Stimulated activated CD4-positive, alpha-beta T cell treated with anti-CD3 and anti-CD28 coated beads, Interleukin-4, amount 100 ng/mL, for 48 hours (primary cell): ENCODE measurements around the gene OR7A17.

Experiments
- DNase-seq, 2 donors: peaks; one replicate each; pipeline ENCODE4 v3.0.0-alpha.2; 2020; ENCODE audit warnings: low read depth in 2 of 2

Gene OR7A17

DNA sequence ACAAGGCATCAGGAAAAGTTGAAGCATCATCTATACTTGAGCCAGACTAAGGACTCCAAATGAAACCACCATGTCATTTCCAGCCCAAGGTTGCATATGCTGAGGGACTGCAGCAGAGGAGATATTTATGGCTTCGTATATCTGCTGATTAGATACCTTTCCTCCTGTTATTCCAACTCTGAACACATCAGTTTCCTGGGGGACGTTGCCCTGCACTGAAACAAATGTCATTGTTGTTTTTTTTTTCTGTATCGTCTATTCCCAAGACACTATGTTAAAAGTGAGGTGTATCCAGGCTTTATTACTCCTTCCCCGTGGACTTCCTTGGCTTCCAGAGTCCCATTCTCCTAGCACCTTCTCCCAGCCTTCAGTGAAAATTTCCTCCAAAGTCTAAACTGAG, at the start of gene OR7A17:
Gene OR7A17, minus strand, starts transcription at position 101 of the 400 bp plus-strand sequence. CDS start 4,777 bp downstream, outside the sequence.
- no peak for DNase-seq

DNA sequence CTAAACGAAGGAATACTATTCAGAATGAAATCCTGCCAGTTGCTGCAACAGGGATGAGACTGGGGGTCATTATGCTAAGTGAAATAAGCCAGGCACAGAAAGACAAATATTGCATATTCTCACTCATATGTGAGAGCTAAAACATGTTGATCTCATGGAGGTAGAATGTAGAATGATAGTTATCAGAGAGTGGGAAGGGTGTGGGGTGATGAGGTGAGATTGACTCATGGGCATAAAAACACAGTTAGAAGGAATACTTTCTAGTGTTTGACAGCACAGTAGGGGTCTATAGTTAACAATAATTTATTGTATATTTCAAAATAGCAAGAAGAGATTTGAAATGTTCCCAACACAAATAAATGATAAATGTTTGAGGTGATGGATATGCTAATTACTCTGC, 47.6 kb upstream of the OR7A17 start:
- no peak for DNase-seq

GRCh38 chr19:14916848-14917247, 30.9 kb upstream of the OR7A17 start:
- no peak for DNase-seq

GRCh38 chr19:14915116-14915515, 29.2 kb upstream of the OR7A17 start:
- DNase-seq, result no peak

GRCh38 chr19:14906711-14907110, 20.8 kb upstream of the OR7A17 start:
- no peak for DNase-seq

GRCh38 chr19:14901675-14902260, 15.8 kb upstream of the OR7A17 start:
- no peak for DNase-seq

DNA sequence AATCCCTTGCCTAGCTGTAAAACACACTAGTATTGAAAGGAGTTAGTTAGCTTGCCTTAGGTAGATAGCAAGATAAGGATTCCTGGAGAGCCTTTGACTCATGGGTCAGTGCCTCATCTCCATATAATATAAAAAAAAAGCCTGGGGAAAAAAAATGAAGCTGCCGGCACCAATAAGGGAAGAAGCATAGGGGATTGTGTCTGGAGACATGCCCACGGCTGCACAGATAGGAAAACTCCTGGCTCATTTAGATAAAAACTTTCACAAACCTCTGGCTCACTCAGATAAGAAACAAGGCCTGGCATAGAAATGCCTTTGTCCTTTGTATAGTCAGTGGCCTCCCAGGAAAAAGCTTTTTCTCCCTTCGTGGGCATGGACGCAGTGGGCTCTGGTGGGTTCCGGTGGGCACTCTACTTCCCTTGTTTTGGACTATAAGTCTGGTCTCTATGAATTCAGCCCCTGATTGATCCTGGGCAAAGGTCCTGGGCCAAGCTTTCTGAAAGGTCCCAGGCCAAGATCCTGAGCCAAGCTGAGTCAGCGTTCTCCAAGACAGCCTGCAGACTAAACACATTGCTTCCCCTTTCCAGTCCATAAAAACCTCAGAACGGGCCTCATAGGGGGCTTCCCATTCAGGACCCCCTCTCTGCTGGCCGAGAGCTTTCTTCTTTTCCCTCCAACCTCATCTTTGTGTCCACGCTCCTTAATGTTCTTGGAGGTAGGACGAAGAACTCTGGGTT, 4.9 kb upstream of the OR7A17 start:
- DNase-seq, result no peak

- no peak for DNase-seq
These were observed 4.2 kb upstream of the OR7A17 start for GRCh38 chr19:14889994-14890642.

- DNase-seq, result no peak
These were observed 14.2 kb downstream of the OR7A17 start for GRCh38 chr19:14871619-14872230.

GRCh38 chr19:14868497-14868896, 17.4 kb downstream of the OR7A17 start:
- no peak for DNase-seq

GRCh38 chr19:14848822-14849221, 37.1 kb downstream of the OR7A17 start, which contains the start of gene OR7A10:
OR7A10 (minus strand) TSS chr19:14848922; CDS start chr19:14841877, 7,045 bp downstream.
- DNase-seq, result no peak

GRCh38 chr19:14843578-14843977, 42.4 kb downstream of the OR7A17 start:
- DNase-seq, result no peak

GRCh38 chr19:14843169-14843568, 42.8 kb downstream of the OR7A17 start:
- DNase-seq, result no peak

GRCh38 chr19:14840206-14840605, 45.7 kb downstream of the OR7A17 start:
- DNase-seq, result no peak

DNA sequence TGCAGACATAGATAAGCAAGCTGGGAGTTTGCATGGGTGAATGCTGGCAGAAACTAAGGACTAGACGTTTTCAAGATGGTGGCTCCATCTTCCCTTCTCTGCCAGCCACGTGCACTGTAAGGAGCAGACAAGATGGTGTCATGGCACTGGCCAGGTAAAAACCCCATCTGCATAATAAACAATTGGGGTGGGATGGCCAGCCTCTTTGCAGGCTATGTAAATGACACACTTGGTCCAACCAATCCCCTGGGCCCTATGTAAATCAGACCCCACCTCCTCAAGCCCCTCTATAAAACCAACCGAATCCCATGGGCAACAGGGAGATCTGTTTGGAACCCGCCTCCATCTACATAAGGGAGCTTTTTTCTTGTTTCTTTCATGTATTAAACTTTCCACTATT, 48.5 kb downstream of the OR7A17 start:
- no peak for DNase-seq

DNA sequence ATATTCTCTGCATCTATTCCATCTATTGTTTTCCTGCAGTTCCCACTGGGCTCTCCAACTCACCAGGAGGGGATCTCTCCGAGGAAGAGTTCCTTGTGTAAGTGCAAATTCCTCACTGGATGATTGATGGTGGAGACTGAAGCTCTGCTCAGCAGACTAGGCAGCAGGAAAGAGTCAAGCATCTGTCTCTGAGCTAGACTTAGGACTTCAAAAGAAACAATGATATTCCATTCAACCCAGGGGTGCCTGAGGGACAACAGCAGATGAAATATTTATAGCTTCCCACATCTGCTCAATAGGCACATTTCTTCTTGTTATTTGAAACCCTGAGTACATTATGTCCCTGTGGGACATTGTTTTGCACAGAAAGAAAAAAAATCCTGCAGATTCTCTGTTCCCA, 50.9 kb downstream of the OR7A17 start, which contains the start of the genes OR7A5 and OR7C1:
Gene OR7A5, minus strand, starts transcription at position 175 of the 400 bp plus-strand sequence. CDS start 6,944 bp downstream, outside the sequence.
Gene OR7C1, minus strand, starts transcription at position 175 of the 400 bp plus-strand sequence. CDS start 35,049 bp downstream, outside the sequence.
- DNase-seq, result no peak

DNA sequence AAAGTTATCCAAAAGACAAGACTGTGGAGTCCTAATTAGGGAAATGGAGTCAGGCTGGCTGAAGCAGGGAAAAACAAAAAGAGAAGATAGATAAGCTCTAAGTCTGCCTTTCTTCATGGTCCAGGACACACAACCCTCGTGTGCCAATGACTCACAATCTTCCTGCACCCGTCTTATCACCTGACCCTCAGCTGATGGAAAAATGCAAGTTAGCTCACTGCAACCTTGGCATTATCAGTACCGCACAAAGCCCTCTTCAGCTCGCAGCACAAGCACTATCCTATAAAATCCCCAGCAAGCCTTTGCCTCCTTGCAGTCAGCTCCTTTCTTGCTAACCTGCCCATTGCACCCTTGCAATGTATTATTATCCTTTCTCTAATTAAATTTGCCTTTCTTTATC, 55.2 kb downstream of the OR7A17 start:
- DNase-seq, result no peak
